HG02840 (cell line): Measurements from ENCODE around the gene PLIN1.

Source experiments
- ATAC-seq: cut with Tn5 transposase; IDR thresholded peaks from one replicate; pipeline ENCODE4 v1.9.1; 2021; ENCODE audit warnings: mild to moderate bottlenecking, moderate library complexity, moderate number of reproducible peaks; ENCODE audit not compliant: unreplicated experiment, low FRiP score

The PLIN1 gene

DNA sequence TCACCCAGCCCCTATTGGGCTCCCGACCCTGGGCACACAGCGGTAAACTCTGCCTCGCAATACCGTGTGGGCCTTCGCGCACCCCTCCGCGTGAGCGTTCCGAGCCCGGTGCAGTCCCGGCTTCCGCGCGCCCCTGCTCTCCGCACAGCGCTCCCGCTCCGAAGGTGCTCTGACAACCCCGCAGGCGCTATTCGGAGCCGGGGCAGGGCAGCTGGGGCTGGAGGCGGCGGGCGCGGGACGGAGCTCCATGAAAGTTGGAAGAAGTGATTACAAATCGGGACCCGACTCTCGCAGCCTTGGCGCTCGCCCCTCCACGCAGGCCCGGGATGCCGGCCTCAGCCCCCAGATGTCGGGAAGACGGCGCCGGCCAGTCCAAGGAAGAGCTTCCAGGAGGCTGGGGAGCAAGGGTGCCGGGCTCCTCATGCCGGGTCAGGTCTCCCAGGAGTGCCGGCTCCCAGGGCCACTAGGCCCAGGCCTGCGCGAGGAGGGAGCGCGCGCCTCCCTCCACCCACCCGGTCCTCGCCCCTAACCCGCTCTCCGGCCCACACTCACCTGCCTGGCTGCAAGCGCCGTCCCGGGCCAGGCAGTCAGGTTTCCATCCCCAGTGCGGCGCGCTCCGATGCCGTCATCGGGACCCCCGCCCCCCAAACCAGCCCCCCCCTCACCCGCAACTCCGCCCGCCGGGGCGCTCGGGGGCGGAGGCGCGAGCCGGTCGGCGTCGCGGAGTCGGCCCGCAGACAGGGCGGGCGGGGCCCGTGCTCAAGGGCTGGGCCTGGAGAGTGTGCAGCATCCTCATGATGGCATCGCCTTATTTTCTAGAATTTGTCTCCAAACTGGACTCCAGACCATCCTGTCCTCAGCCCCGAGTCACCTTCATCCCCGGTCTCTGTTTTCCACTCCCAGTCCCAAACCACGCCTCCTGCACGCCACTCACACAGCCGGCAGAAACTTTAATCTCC is 24.0 kb downstream of the PLIN1 start, which contains the start of gene KIF7:
Gene KIF7 (minus strand): TSS at position 621 of the 959 bp plus-strand sequence. CDS start 2,537 bp downstream, outside the sequence.
- no peak for ATAC-seq

GRCh38 chr15:89654301-89654761 is 24.8 kb downstream of the PLIN1 start:
- ATAC-seq, result no peak

- ATAC-seq, result no peak
Observed at GRCh38 chr15:89653578-89653977, 25.6 kb downstream of the PLIN1 start.

- ATAC-seq, result no peak
Observed at GRCh38 chr15:89652666-89653065, 26.5 kb downstream of the PLIN1 start.

GRCh38 chr15:89652131-89652530 is 27.0 kb downstream of the PLIN1 start:
- ATAC-seq, result no peak

GRCh38 chr15:89649716-89650115 is 29.5 kb downstream of the PLIN1 start:
- ATAC-seq, result no peak

GRCh38 chr15:89649013-89649625 is 30.0 kb downstream of the PLIN1 start:
- ATAC-seq, result no peak

DNA sequence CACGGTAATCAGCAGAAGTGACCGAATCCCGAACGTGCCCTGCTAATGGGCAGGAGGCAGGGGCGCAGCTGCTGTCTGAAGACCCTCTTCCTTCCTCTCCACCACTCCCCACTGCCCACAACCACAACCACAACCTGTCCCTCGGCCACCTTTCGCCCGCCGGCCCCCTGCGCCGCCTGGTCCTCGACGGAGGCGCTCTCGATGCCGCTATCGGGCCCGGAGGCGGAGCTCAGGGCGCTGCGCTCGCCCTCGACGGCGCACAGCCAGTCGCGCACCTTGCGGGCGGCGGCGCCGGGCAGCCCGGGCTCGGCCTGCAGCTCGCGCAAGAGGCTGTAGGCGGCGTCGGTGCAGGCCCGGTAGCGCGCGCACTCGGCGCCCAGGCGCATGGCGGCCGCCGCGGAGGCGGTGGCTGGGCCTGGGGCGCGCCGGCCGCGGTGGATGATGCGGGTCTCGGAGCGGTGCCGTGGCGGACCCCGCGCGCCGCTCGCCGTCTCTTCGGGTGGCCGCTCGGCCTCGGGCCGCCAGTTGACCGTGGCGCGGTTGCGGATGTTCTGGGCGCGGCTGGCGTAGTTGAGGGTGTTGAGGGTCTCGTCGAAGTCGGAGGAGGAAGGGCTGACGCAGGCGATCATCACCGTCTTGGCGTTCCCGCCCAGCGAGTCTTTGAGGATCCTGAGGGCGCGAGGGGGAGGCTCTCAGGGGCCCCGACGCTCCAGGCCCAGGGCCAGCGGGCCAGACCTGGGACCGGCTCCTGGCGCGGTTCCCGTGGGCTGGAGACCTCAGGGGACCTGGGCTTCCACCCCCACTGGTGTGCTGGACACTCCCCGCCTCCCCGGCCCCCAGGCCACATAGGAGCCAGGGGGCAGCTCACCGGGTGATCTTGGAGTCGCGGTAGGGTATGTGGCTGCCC is 30.8 kb downstream of the PLIN1 start:
- ATAC-seq, result no peak

DNA sequence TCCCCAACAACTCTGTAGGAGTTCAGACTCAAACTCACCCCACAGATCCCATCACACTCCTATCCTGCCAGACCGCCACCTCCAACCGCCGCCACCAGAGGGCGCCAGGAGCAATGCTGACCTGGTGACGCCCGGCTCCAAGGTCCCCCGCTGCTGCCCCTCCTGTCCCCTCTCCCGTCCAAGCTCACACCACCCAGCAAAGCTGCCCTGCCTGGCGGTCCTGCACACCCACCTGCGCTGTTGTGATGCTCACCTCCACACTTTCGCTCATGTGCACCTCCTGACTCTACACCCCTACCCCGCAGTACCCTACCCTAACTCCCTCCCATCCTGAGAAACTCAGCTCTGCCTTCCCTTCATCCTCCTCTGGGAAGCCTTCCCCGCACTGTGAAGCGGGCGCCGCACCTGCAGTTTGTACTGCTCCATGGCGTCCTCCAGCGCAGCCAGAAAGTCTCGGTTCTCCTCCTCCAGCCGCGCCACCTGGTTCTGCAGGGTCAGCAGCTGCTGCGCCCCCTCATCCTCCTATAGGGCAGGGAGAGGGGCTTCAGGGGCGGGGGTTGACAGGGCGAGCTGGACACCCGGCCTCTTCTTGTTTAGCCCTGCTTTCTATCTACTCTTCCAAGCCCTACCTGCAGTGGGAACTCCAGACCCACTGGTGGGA is 31.8 kb downstream of the PLIN1 start:
- ATAC-seq, result no peak

GRCh38 chr15:89646416-89647141 is 32.6 kb downstream of the PLIN1 start:
- no peak for ATAC-seq

- ATAC-seq, result no peak
Observed at GRCh38 chr15:89645680-89646079, 33.5 kb downstream of the PLIN1 start.

GRCh38 chr15:89642106-89642505 is 37.1 kb downstream of the PLIN1 start:
- no peak for ATAC-seq

GRCh38 chr15:89641053-89641452 is 38.1 kb downstream of the PLIN1 start:
- ATAC-seq, result no peak

DNA sequence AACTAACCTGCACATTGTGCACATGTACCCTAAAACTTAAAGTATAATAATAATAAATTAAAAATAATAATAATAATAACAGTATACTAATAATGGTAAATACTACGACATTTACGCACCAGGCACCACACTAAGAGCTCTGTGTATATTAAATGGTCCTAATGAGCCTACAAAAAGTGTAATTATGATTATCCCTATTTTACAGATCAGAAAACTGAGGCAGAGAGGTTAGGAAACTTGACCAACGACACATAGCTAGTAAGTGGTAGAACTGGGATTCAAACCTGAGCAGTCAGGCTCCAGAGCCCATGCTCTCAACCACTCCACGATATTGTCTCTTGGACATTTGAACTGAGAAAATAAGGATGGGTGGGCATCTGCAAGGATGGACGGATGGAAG is 38.9 kb downstream of the PLIN1 start:
- ATAC-seq, result no peak

DNA sequence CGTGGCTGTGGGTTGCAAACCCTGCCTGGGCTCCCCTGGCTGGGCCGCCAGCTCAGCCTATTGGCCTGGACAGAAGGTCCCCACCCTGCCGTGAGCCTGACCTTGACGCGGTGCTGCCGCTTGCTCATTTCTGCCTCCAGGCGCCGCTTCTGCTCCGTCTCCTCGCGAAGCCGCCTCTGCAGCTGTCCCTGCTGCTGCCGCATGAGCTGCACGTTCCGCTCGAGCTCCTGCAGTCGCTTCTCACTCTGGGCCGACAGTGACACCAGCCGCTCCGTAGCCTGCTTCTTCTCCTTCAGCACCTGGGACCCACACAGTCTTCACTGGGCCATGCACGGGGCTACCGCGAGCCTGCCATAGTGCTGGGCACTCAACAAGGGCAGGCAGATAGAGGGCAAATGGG is 45.6 kb downstream of the PLIN1 start:
- ATAC-seq, result no peak

GRCh38 chr15:89632563-89633430 is 46.4 kb downstream of the PLIN1 start:
- ATAC-seq, result no peak

- no peak for ATAC-seq
Observed at GRCh38 chr15:89631902-89632264, 47.3 kb downstream of the PLIN1 start.
